Measurements from ENCODE around the gene KCNAB1.

DNA sequence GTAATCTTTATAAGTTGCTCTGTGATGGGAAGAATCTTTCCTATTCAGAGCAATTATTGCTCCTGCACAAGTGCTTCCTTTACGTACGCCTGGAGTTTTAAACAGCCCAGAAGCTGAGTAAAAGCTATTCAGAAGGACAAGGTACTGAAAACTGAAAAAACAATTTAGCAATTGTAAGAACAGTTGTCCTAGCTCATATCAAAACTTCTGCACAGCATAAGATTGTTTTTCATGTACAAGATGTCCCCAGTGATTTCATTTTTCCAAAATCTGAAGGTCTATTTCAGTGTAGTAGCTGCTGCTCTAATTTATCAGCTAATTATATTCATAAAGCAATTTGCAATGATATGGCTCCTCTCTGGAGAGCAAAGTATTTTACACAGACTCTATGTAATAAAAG is 23.7 kb downstream of the KCNAB1 start:
- TF ChIP-seq, protein P1, sequence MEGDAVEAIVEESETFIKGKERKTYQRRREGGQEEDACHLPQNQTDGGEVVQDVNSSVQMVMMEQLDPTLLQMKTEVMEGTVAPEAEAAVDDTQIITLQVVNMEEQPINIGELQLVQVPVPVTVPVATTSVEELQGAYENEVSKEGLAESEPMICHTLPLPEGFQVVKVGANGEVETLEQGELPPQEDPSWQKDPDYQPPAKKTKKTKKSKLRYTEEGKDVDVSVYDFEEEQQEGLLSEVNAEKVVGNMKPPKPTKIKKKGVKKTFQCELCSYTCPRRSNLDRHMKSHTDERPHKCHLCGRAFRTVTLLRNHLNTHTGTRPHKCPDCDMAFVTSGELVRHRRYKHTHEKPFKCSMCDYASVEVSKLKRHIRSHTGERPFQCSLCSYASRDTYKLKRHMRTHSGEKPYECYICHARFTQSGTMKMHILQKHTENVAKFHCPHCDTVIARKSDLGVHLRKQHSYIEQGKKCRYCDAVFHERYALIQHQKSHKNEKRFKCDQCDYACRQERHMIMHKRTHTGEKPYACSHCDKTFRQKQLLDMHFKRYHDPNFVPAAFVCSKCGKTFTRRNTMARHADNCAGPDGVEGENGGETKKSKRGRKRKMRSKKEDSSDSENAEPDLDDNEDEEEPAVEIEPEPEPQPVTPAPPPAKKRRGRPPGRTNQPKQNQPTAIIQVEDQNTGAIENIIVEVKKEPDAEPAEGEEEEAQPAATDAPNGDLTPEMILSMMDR (IDR thresholded peaks at IDR 0.05) = no peak
- no peak for TF ChIP-seq POLR2A (IDR thresholded peaks at IDR 0.05)

Measured in lower leg skin (tissue), 3 donors.